HuH-7 (cell line): ENCODE measurements around the gene CENATAC.
A peak's percentile ranks its signal among the peaks of the same experiment; 100 is the strongest.
"Not testable (repeated sequence)": the region's sequence is repeated elsewhere in the genome, so short reads cannot be mapped to it uniquely, and the experiment has no call there.

ENCODE experiments used
- DNase-seq: peaks from one replicate; pipeline ENCODE4 v3.0.0; 2011; ENCODE audit warnings: low spot score

The CENATAC gene, protein sequence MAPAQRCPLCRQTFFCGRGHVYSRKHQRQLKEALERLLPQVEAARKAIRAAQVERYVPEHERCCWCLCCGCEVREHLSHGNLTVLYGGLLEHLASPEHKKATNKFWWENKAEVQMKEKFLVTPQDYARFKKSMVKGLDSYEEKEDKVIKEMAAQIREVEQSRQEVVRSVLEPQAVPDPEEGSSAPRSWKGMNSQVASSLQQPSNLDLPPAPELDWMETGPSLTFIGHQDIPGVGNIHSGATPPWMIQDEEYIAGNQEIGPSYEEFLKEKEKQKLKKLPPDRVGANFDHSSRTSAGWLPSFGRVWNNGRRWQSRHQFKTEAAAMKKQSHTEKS

DNA sequence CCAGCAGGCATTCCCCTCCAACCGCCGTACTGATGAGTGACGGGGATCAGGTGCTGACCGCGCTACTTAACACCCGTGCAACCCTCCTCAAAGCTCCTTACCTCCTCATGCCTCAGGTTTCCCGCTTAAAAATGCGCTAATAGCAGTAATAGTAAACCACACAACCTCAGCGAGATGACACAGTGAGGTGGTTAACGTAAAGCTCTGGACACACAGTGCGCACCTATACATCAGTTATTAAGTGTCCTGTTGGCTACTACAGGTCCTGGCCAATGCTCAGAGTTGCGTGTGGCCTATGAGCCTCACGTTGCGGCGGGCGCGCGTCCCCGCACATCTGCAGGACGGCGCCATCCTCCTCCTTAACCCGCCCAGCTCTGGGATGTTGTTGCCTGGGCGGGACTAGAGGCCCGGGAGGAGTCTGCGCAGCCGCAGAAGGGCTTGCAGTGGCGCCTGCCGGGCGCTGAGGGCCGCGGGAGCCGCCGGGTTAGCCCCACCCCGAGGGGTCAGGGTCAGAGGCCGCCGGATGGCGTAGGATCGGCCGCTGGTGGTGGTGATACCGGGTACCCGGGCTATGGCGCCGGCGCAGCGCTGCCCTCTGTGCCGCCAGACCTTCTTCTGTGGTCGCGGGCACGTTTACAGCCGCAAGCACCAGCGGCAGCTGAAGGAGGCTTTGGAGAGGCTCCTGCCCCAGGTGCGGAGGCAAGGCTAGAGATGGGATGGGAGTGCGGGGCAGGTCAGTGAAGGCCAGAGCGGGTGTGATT, at the start of gene CENATAC:
Gene CENATAC (plus strand): TSS at position 512 of the 761 bp plus-strand sequence. CDS start 60 bp downstream, at position 572.
- peak; percentile 98 for DNase-seq

DNA sequence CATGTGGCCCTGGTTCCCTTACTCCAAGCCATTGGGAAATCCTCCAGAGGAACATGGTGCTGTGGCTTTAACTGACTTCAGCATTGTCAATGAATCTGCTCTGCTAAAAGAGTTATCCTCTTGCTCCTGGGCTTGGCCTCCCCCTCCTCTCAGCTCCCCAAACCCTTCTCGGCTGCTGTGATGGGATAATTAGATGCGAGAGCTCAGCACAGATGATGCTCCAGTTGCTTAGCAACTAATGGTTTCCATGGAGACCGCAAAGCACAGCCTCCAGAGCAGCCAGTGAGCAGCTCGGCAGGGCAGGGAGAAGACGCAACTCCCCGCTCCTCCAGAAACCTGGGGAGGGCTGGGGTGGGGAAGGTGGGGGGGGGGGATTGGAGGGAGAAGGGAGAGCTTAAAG, 44.7 kb upstream of the CENATAC start:
- no peak for DNase-seq

DNA sequence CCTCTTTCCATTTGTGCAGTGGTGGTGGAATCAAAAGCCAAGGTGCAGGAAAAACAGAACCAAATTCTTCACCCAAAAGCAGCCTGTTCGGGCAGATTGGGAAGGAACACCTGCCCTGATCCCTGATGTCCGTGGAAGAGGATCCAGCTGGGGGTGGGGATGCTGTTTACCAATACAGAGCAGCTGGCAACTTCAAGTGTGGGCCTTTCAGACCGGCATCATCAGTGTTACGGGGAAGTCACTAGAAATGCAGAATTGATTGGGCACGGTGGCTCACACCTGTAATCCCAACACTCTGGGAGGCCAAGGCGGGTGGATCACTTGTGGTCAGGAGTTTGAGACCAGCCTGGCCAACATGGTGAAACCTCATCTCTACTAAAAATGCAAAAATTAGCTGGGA, 44.0 kb upstream of the CENATAC start:
- not testable (repeated sequence) for DNase-seq

DNA sequence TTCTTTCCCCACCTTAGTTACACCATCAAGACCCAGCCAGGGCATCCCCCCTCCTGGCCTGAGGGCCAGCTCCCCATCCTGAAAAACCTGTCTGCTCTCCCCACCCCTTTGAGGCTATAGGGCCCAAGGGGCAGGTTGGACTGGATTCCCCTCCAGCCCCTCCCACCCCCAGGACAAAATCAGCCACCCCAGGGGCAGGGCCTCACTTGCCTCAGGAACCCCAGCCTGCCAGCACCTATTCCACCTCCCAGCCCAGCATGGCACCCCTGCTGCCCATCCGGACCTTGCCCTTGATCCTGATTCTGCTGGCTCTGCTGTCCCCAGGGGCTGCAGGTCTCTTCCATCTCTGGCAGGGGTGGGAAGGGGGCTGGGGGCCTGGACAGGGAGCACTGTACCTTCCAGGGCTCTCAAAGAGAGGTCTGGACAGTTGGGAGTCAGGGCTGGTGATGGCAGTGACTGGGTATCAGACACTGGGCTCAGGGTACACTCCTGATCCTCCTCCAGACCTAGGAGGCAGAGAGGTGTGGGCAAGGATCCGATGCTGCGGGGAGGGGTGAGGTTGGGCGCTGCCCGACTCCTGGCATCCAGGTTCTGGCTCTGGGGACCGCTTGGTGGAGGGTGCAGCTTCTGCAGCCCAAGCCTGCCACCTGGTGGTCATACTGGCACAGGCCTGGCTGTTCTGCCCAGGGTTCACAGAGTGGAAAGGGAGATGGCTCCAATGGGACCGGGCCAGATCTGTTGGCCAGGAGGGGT, 41.7 kb upstream of the CENATAC start, which contains the start of gene UPK2:
Gene UPK2 (plus strand): TSS at position 205 of the 753 bp plus-strand sequence. CDS start 53 bp downstream, at position 258.
- DNase-seq = peak; percentile 92

DNA sequence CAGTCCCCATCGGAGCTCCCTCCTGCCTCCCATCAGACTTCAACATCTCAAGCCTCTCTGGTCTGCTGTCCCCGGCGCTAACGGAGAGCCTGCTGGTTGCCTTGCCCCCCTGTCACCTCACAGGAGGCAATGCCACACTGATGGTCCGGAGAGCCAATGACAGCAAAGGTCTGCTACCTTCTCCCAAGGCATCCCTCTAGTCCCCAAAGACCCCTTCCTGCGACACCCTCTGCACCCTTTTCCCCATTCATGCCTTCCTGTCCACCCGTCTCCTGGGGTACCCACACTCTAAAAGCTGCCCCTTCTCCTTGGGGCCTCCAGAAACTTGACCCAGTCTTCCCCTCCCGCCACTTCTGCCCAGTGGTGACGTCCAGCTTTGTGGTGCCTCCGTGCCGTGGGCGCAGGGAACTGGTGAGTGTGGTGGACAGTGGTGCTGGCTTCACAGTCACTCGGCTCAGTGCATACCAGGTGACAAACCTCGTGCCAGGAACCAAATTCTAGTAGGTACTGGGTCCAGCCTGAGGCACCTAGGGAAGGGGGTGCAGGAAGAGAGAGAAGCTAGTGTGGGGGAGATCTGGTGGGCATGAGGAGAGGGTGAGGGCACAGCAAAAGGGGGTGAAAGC, 41.0 kb upstream of the CENATAC start:
- DNase-seq = no peak

DNA sequence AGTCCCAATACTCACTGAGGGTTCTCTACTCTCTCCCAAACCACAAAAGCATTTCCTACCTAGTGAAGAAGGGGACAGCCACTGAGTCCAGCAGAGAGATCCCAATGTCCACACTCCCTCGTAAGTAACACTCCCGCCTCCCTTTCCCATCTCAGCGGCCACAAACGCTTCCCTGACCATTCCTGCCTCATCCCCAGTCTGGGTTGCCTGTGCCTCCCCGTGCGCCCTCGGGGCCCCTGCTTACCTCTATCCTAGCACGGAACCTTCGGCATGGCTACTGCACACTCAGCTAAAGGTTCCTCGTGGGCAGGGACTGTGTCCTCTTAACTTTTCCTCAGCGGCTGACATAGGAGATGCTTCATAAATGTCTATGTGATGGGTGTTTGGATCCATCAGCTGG, 40.4 kb upstream of the CENATAC start:
- DNase-seq = no peak

DNA sequence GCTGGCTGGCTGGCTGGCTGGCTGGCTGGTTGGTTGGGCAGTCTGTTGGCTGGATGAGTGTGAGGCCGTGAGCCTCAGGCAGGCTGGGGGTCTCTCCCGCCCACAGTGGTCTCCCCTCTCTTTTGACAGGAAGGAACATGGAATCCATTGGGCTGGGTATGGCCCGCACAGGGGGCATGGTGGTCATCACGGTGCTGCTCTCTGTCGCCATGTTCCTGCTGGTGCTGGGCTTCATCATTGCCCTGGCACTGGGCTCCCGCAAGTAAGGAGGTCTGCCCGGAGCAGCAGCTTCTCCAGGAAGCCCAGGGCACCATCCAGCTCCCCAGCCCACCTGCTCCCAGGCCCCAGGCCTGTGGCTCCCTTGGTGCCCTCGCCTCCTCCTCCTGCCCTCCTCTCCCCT, 40.0 kb upstream of the CENATAC start:
- DNase-seq = no peak

DNA sequence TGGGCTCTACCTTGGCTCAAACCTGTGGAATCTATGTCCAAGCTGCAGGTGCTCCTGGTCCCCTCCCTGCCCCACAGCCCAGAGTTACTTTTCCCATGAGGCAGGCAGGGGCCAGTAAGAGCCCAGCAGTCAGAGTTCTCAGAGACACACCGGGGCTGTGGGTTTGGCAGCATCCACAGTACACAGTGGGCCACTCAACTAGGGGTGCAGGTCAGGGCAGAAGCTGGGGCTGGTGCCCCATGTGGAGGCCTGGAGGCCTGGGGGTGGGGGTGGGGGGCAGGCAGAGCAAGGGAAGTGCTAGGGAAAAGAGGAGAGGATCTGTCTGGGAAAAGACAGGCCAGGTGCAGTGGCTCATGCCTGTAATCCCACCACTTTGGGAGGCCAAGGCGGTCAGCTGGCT, 39.4 kb upstream of the CENATAC start:
- DNase-seq = no peak

DNA sequence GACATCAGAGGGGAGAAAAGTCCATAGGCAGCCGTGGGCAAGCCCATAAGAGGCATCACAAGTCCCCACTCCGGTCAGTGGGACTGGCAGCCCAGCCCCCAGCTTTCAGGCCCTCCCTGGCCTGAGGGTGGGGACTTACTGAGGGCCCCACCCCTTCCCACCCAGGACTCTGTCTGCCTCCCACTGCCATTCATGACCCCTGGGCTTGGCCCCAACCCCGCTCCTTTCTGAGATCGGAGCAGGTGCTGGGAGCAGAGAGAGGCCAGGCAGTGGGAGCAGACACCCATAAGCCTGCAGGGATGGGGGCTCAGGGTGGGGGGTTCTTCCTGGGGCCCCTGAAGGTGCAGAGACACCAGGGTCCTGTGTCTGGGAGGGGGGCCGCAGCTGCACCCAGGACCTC, 36.7 kb upstream of the CENATAC start:
- DNase-seq = no peak

DNA sequence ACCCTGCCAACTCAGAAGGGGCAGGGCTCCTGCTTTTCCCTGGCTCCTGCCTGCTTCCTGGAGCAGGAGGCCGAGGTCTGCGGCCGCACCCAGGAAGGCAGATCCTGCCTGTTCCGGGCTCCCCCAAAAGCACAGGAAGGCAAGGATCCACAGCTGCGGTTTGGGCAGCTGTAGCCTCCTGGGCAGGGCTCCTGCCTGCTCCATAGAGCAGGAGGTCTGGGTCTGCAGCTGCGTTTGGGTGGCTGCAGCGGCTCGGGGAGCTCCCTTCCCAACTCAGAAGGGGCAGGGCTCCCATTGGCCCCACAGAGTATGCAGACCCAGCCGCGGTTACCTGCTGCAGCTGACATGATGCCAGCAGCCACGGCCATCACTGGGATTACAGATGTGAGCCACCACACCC, 36.3 kb upstream of the CENATAC start:
- DNase-seq = no peak

DNA sequence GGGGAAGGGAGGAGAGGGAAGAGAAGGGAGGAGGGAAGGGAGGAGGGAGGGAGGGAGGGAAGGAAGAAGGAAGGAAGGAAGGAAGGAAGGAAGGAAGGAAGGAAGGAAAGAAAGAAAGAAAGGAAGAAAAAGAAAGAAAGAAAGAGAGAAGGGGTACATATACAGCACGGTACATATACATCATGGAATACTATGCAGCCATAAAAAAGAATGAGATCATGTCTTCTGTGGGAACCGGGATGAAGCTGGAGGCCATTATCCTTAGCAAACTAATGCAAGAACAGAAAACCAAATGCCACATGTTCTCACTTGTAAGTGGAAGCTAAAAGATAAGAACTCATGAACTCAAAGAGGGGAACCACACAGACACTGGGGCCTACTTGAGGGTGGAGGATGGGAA, 28.4 kb upstream of the CENATAC start:
- DNase-seq = not testable (repeated sequence)

DNA sequence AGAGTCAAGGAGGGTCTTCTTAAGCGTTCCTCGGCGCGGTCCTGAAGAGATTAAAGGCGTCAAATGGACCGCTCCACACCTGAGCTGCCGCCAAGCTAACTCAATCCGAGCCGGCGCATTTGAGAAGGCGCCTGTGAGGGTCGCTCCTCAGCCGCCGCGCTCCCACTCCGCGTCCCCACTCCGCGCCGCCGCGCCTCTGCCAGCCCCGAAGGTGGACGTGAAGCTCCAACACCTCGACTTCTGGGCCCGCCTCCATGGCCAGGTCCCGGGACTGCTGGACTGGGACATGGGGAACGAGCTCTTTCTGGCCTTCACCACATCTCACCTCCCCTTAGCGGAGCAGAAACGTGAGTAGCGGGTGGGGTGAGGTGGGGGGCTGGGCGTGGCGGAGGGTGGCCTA, 26.3 kb upstream of the CENATAC start, which contains the start of gene FOXR1:
Gene FOXR1 (plus strand): TSS at position 116 of the 400 bp plus-strand sequence. CDS start 171 bp downstream, at position 287.
- DNase-seq = no peak

DNA sequence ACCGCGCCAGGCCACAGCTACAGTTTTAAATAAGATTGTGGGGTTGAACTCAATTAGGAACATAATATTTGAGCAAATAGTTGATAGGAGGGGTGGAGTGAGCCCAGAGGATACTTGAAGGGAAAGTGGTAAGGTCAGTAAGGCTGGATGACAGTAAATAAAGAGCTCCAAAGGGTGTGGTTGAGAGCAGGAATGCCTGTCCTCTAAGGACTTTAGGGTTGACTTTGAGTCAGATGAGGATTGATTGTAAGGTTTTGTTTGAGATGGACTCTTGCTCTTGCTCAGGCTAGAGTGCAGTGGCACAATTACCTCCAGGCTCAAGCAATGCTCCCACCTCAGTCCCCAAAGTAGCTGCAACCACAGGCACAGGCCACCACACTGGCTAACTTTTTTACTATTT, 24.0 kb upstream of the CENATAC start:
- DNase-seq = no peak

DNA sequence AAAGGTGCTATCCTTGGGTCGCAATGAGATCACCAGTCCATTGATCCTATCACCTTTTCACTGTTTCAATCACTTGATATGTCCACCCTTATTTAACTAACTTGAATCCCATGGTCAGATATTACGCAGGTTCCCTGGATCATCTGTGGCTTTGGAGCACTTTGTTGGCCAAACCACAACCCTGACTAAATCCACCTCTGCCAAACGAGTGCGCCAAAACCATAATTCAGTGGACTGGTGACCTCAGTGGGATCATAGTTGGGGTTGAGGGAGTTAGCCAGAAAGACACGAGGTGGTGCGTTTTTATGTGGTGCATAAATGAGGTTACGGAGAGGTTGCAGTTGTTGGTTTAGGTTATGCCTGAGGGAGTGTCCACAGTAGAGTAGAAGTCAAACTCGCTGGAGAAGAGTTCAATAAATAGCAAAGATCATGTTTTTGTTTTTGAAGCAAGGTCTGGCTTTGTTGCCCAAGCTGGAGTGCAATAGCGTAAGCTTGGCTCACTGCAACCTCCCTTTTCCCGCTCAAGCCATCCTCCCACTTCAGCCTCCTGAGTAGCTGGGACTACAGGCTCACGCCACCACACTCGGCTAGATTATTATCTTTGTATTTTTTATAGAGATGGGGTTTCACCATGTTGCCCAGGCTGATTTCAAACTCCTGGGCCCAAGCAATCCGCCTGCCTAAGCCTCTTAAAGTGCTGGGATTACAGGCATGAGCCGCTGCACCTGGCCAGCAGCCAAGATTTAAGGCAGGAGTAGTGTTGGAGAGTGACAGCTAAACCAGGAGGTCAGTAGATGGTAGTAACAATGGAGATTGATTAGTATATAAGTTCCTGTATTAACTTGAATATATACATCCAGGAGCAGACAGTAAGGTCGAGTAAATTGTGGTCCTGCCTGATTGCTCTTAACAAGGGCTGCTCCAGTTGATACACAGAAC, 21.9 kb upstream of the CENATAC start:
- no peak for DNase-seq

DNA sequence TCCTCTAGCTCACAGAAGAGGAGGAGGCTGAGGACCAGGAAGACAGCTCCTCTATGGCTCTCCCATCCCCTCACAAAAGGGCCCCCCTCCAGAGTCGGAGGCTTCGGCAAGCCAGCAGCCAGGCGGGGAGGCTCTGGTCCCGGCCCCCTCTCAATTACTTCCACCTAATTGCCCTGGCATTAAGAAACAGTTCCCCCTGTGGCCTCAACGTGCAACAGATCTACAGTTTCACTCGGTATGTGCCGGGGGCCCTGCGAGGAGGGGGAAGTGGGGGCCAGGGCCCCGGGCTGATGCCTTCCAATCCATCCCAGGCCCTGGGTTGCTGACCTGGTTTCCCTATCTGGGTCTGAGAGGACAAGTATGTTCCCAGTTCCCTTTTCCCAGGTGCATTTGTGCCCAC, 18.5 kb upstream of the CENATAC start:
- DNase-seq = no peak

DNA sequence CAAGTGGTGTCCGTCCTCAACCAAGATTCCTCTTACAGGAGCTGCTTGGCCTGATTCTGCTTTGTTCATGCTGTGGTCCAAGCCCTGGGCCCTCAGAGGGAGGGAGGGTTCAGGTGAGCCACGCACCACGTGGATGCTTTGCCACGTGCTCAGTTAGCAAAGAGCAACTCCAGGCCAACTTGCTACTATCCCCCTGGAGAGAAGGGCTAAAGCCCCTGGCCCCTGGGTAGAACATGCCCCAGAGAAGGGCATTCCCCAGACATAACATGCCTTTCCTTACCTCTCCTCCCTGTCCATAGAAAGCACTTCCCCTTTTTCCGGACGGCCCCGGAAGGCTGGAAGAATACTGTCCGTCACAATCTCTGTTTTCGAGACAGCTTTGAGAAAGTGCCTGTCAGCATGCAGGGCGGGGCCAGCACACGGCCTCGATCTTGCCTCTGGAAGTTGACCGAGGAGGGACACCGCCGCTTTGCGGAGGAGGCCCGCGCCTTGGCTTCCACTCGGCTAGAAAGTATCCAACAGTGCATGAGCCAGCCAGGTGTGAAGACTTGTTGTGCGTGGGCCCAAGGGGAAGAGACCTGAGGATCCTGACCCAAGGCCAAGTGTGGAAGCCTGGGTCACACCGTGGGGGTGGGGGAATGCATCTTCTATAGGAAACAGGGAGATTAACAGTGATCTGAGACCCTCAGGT, 17.6 kb upstream of the CENATAC start:
- DNase-seq = no peak

DNA sequence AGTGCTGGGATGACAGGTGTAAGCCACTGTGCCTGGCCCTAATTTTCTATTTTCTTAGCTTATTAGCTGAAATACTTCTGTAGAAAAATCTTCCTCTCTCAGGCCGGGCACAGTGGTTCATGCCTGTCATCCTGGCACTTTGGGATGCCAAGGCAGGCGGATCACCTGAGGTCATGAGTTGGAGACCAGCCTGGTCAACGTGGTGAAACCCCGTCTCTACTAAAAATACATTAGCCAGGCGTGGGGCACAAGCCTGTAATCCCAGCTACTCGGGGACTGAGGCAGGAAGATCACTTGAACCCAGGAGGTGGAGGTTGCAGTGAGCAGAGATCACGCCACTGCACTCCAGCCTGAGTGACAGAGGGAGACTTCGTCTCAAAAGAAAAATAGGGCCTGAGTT, 13.6 kb upstream of the CENATAC start:
- not testable (repeated sequence) for DNase-seq

DNA sequence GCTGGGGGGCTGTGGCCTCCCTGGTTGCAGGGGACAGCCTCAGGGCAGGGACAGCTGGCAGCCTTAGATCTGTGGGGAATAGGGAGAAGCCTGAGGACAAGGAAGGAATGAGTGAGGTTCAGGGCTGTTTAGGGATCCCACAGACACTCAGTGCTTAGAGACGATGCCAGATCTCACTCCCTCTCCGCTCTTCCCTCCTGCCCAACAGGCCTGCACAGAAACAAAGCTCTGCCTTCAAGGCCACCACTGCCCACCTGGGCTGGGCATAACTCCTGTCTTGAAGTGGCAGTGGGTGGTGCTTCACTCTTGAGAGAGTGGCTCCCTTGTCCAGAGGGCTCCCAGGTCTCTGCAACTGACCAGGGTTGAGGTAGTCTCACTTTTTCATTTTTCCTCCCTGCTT, 13.1 kb upstream of the CENATAC start:
- DNase-seq = no peak

DNA sequence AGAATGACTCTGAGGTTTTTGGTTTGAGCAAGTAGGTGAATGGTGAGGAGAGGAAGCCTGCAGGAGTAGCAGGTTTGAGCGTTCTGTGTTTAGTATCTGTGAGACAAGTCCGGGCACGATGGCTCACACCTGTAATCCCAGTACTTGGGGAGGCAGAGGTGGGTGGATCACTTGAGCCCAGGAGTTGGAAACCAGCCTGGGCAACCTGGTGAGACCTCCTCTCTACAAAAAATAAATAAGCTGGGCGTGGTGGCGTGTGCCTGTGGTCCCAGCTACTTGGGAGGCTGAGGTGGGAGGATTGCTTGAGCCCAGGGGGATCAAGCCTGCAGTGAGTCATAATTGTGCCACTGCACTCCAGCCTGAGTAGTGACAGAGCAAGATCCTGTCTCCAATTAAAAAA, 9.7 kb upstream of the CENATAC start:
- no peak for DNase-seq

DNA sequence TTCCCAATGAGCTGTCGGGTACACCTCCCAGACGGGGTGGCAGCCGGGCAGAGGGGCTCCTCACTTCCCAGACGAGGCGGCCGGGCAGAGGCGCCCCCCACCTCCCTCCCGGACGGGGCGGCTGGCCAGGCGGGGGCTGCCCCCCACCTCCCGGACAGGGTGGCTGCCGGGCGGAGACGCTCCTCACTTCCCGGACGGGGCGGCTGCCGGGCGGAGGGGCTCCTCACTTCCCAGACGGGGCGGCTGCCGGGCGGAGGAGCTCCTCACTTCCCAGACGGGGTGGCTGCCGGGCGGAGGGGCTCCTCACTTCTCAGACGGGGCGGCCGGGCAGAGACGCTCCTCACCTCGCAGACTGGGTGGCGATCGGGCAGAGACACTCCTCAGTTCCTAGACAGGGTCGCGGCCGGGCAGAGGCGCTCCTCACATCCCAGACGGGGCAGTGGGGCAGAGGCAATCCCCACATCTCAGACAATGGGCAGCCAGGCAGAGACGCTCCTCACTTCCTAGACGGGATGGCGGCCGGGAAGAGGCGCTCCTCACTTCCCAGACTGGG, 6.4 kb upstream of the CENATAC start:
- not testable (repeated sequence) for DNase-seq
